B cell (primary cell): ENCODE measurements around the gene SLC25A25. TPM values are rescaled to one million over a fixed set of nuclear protein-coding genes. Genes with fewer than 3 reads are reported as not detected.

ENCODE experiments used
- ATAC-seq: fragments of 200-7000 bp; cut with Tn5 transposase; one replicate; pipeline ENCODE4 v1.10.0; 2021; ENCODE audit warnings: low read depth, mild to moderate bottlenecking, moderate number of reproducible peaks, moderate library complexity
- CTCF ChIA-PET: fragments of 350-600 bp; sonication (Branson Sonifier 250); formaldehyde crosslinking; loops from one replicate; lab custom pipeline; 2021; ENCODE audit warnings: antibody characterized with exemption, inconsistent platforms; lab: Charles Lee
- POLR2A ChIA-PET: fragments of 350-600 bp; sonication (Branson Sonifier 250); formaldehyde crosslinking; loops from one replicate; lab custom pipeline; 2021; ENCODE audit warnings: antibody characterized with exemption; lab: Charles Lee
- DNase-seq: peaks from one replicate; pipeline ENCODE4 v3.0.0; 2013
- H2AFZ ChIP-seq: 2 replicates; pipeline ENCODE4 v1.6.1; 2012; ENCODE audit warnings: mild to moderate bottlenecking, low read depth, low read length; ENCODE audit not compliant: insufficient read depth, poor library complexity, severe bottlenecking
- H3K27ac ChIP-seq, 2 donors: 1 replicate in 1 of 2; 2 replicates in 1 of 2; pipeline ENCODE4 v1.5.1; 2012 to 2013; ENCODE audit warnings: low read length in 2 of 2, mild to moderate bottlenecking in 2 of 2, moderate library complexity in 1 of 2
- H3K27me3 ChIP-seq, 4 experiments: fragments of 200-600 bp in 1 of 4; sonication (generic) in 1 of 4; replicated peaks in 1 of 4; 1 replicate in 2 of 4; 2 replicates in 2 of 4; pipeline versions ENCODE4 v1.6.1 to v1.7.0; 2013 to 2016; ENCODE audit warnings: low read length in 3 of 4, mild to moderate bottlenecking in 2 of 4, mixed read lengths in 1 of 4, moderate library complexity in 1 of 4; ENCODE audit not compliant: insufficient read depth in 4 of 4, control insufficient read depth in 3 of 4; ENCODE audit errors: control extremely low read depth in 1 of 4
- H3K36me3 ChIP-seq, 2 experiments: replicated peaks in 1 of 2; 1 replicate in 1 of 2; 2 replicates in 1 of 2; pipeline versions ENCODE4 v1.6.1 to v1.7.1; 2013; ENCODE audit warnings: low read length in 1 of 2; ENCODE audit not compliant: insufficient read depth in 2 of 2, control insufficient read depth in 1 of 2; ENCODE audit errors: control extremely low read depth in 1 of 2, extremely low read depth in 1 of 2
- H3K4me1 ChIP-seq, 2 donors: fragments of 200-600 bp in 1 of 2; sonication (generic) in 1 of 2; 1 replicate in 1 of 2; 2 replicates in 1 of 2; pipeline versions ENCODE4 v1.5.1 to v1.6.1; 2013 to 2017; ENCODE audit warnings: low read length in 2 of 2; ENCODE audit not compliant: control insufficient read depth in 2 of 2, insufficient read depth in 2 of 2
- H3K4me2 ChIP-seq: replicated peaks from 2 replicates; pipeline ENCODE3; 2012; ENCODE audit warnings: mild to moderate bottlenecking, low read depth, low read length; ENCODE audit not compliant: poor library complexity, severe bottlenecking
- H3K4me3 ChIP-seq, 5 experiments: fragments of 200-600 bp in 1 of 5; sonication (generic) in 1 of 5; 1 replicate in 3 of 5; 2 replicates in 2 of 5; pipeline versions ENCODE4 v1.5.1 to v1.7.0; 2011 to 2016; ENCODE audit warnings: low read length in 4 of 5, mild to moderate bottlenecking in 4 of 5, low read depth in 2 of 5, control low read depth in 1 of 5, moderate library complexity in 1 of 5; ENCODE audit not compliant: insufficient read depth in 1 of 5; ENCODE audit errors: control extremely low read depth in 1 of 5, extremely low read depth in 1 of 5
- H3K79me2 ChIP-seq: fragments of 200-600 bp; sonication (generic); one replicate; pipeline ENCODE4 v1.6.0; 2016; ENCODE audit warnings: low read length; ENCODE audit not compliant: control insufficient read depth, insufficient read depth
- H3K9ac ChIP-seq: fragments of 200-600 bp; sonication (generic); 2 replicates; pipeline ENCODE4 v1.6.1; 2017; ENCODE audit warnings: mild to moderate bottlenecking, low read length, moderate library complexity
- H3K9me3 ChIP-seq, 3 donors: one replicate each; pipeline versions ENCODE4 v1.6.1 to v1.7.1; 2013; ENCODE audit warnings: low read length in 2 of 3; ENCODE audit not compliant: control insufficient read depth in 2 of 3, insufficient read depth in 1 of 3; ENCODE audit errors: control extremely low read depth in 1 of 3
- H4K20me1 ChIP-seq: 2 replicates; pipeline ENCODE4 v1.6.0; 2012; ENCODE audit warnings: mild to moderate bottlenecking, low read length; ENCODE audit not compliant: insufficient read depth, control insufficient read depth, poor library complexity, severe bottlenecking
- H3K27ac Mint-ChIP-seq: one replicate; pipeline ENCODE4 v1.8.0; 2021; ENCODE audit warnings: mixed read lengths
- H3K27me3 Mint-ChIP-seq: one replicate; pipeline ENCODE4 v1.8.0; 2021; ENCODE audit warnings: mixed read lengths
- H3K4me1 Mint-ChIP-seq: one replicate; pipeline ENCODE4 v1.8.0; 2021; ENCODE audit warnings: mixed read lengths
- H3K4me3 Mint-ChIP-seq: one replicate; pipeline ENCODE4 v1.8.0; 2021; ENCODE audit warnings: mixed read lengths
- H3K9me3 Mint-ChIP-seq: one replicate; pipeline ENCODE4 v1.8.0; 2022; ENCODE audit warnings: mixed read lengths; ENCODE audit not compliant: insufficient read depth
- EZH2 ChIP-seq: IDR thresholded peaks from 2 replicates; pipeline ENCODE4 v1.6.1; 2012; ENCODE audit warnings: borderline replicate concordance, low read depth, mild to moderate bottlenecking, moderate library complexity, low read length; ENCODE audit not compliant: insufficient read depth, poor library complexity, severe bottlenecking
- WGBS: methylation state at CpG from one replicate; pipeline ENCODE4 v1.1.5; 2013; ENCODE audit warnings: missing lambda C conversion rate; ENCODE audit not compliant: insufficient coverage; 5-methylcytosine and 5-hydroxymethylcytosine counted together
- intact Hi-C: fragments of 100-400 bp; cut with micrococcal nuclease; formaldehyde crosslinking; loops from one replicate; pipeline ENCODE4 v1.10.0; 2022
- polyA plus RNA-seq: library from polyadenylated mRNA; depleted of rRNA; stranded (reverse); fragments of >200 nt; gene quantifications from 2 replicates; pipeline ENCODE4 v1.2.3, GENCODE V29; 2012
- total RNA-seq, 2 donors: library from RNA; stranded (reverse); fragments of 120-200 nt in 1 of 2; gene quantifications; 1 replicate in 1 of 2; 2 replicates in 1 of 2; pipeline versions ENCODE4 v1.2.3 to v1.2.4, GENCODE V29; 2013 to 2022
- TF ChIP-seq, protein P1 (sequence below): fragments of 200-600 bp; IDR thresholded peaks from one replicate; pipeline ENCODE4 v1.8.0; 2022; ENCODE audit warnings: antibody characterized with exemption, mild to moderate bottlenecking

SLC25A25 gene
- total and polyA plus RNA-seq, 2 donors (not counting 1 experiment from before 2014, with no cell fraction given) = 12.1 to 18.6 TPM

DNA sequence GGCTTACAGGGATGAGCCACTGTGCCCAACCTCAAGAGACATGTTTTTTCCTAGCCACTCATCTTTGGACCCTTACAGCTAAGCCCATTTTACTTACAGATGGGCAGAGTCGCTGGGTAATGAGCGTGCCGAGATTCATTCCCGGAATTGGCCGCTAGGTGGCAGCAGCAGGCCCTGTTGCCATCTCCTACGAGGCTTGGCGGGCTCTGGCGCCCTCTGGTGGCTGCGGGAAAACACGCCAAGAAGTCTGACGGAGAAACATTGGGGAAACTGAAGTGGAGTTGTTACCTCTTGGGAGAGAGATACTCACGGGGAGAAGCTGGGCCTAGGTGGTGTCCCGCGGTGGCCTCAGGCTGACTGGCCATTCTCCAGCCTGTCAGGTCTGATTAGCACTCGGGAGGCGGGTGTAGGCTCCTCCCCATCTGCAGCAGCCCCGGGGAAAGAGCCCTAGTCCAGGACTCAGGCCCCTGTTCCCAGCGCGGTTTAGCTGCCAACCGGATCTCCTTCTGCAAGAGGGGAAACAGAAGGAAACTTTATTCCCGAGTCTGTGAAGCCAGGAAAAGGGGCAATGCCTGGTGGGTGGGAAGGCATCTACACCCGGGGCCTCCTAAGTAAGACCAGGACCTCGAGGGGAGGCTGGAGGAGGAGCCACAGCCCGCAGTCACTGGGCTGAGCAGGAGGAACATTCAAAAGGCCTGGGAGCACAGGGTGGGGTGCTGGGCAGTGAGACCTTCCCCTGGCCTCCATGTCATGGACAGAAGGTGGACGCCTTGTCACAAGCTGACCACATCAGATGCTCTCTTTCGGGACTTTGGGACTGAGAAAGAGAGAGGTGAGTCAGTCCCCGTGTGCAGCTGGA lies 49.8 kb downstream of the SLC25A25 start:
- H3K9me3 Mint-ChIP-seq = no peaks in the 10 kb centered on the region
- no peaks in the 10 kb centered on the region for H3K27me3 Mint-ChIP-seq
- H3K4me1 ChIP-seq = peaks cover 37 to 42% of the 10 kb centered on the region in 2 donors
- intact Hi-C loops = loop anchor here (1.0 to 5.0 kb wide), 7 partner anchors 9 to 175 kb away; partner anchors contain the start of genes NAIF1 and PTGES2
- ATAC-seq (peak; percentile 52), DNase-seq (peak; percentile 94)
- ChIA-PET POLR2A (interaction anchor here (0.6 to 1.2 kb wide), 3 partner anchors 109 to 140 kb away, joined by 3 to 8 read pairs (median 6); no protein-coding TSS in a partner anchor), CTCF (interaction anchor here (0.6 to 5.7 kb wide), 29 partner anchors 10 to 183 kb away, joined by 3 to 49 read pairs (median 4); partner anchors contain the start of genes DPM2, EEIG1 and PTGES2)
- peaks cover 0 to 6% (median 0%) of the 10 kb centered on the region in 3 donors for H3K9me3 ChIP-seq
- H3K9ac ChIP-seq = no peak overlapping the region
- peaks cover 8% of the 10 kb centered on the region for H3K79me2 ChIP-seq
- no peak overlapping the region for H2AFZ ChIP-seq
- H3K27me3 ChIP-seq = no peaks in the 10 kb centered on the region
- H3K4me3 ChIP-seq = no peak overlapping the region
- WGBS = 19% methylated on average over 27 of the region's 27 CpGs
- peaks cover 38% of the 10 kb centered on the region for H3K4me1 Mint-ChIP-seq
- H3K4me3 Mint-ChIP-seq = no peak overlapping the region
- H3K36me3 ChIP-seq = peaks cover 0 to 24% of the 10 kb centered on the region in 2 experiments
- no peak overlapping the region for H3K27ac ChIP-seq
- H3K4me2 ChIP-seq = peak overlapping the region; percentile 43
- H4K20me1 ChIP-seq = peaks cover 6% of the 10 kb centered on the region
- H3K27ac Mint-ChIP-seq = peak overlapping the region; percentile 78
- TF ChIP-seq EZH2 = no peak
- TF ChIP-seq, protein P1, sequence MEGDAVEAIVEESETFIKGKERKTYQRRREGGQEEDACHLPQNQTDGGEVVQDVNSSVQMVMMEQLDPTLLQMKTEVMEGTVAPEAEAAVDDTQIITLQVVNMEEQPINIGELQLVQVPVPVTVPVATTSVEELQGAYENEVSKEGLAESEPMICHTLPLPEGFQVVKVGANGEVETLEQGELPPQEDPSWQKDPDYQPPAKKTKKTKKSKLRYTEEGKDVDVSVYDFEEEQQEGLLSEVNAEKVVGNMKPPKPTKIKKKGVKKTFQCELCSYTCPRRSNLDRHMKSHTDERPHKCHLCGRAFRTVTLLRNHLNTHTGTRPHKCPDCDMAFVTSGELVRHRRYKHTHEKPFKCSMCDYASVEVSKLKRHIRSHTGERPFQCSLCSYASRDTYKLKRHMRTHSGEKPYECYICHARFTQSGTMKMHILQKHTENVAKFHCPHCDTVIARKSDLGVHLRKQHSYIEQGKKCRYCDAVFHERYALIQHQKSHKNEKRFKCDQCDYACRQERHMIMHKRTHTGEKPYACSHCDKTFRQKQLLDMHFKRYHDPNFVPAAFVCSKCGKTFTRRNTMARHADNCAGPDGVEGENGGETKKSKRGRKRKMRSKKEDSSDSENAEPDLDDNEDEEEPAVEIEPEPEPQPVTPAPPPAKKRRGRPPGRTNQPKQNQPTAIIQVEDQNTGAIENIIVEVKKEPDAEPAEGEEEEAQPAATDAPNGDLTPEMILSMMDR = peak; percentile 100
